ENCODE data around the gene EDDM13. TPM values are rescaled to one million over a fixed set of nuclear protein-coding genes. Genes with fewer than 3 reads are reported as not detected.
"Not testable (repeated sequence)": the region's sequence is repeated elsewhere in the genome, so short reads cannot be mapped to it uniquely, and the experiment has no call there.

Gene EDDM13
- total RNA-seq, 4 donors from 2014 or later = 6.0 to 25.8 (median 11.4) TPM

DNA sequence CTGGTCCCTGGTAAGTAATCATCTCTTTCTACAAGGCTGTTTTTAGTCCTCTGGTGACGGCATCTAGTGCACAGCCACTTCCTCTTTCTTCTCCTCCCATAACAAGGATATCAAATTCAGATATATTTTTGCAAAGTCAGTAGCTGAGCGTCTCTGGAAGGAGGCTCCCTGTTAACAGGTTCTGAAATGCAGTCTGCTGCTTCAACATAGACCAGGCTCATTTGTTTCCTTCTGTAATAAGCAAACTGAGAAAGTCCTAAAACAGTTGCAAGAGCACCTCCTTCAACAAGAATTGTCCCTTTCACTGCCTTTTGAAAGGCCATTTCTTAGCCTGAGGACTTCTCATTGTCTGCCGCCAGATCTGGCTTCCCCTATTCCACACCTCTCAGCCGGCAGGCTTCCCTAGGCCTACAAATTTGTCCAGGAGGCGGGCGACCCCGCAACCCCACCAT, 49.5 kb downstream of the EDDM13 start:
- no peak overlapping the region for H3K27ac ChIP-seq
- H3K36me3 ChIP-seq = no peaks in the 10 kb centered on the region
- H3K9me3 ChIP-seq = no peaks in the 10 kb centered on the region
- TF ChIP-seq POLR2A (IDR thresholded peaks at IDR 0.05) (no peak), EP300 (IDR thresholded peaks at IDR 0.05) (no peak), POLR2AphosphoS5 (IDR thresholded peaks at IDR 0.05) (no peak)
- TF ChIP-seq, protein P1, sequence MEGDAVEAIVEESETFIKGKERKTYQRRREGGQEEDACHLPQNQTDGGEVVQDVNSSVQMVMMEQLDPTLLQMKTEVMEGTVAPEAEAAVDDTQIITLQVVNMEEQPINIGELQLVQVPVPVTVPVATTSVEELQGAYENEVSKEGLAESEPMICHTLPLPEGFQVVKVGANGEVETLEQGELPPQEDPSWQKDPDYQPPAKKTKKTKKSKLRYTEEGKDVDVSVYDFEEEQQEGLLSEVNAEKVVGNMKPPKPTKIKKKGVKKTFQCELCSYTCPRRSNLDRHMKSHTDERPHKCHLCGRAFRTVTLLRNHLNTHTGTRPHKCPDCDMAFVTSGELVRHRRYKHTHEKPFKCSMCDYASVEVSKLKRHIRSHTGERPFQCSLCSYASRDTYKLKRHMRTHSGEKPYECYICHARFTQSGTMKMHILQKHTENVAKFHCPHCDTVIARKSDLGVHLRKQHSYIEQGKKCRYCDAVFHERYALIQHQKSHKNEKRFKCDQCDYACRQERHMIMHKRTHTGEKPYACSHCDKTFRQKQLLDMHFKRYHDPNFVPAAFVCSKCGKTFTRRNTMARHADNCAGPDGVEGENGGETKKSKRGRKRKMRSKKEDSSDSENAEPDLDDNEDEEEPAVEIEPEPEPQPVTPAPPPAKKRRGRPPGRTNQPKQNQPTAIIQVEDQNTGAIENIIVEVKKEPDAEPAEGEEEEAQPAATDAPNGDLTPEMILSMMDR (IDR thresholded peaks at IDR 0.05) = no peak
- no peaks in the 10 kb centered on the region for H3K27me3 ChIP-seq
- H3K4me1 ChIP-seq = no peaks in the 10 kb centered on the region
- DNase-seq (ENCODE audit: low spot score in 2 of 2) = no peak
- 73% methylated on average over 7 of the region's 7 CpGs for whole genome bisulfite sequencing
- no peak overlapping the region for H3K4me3 ChIP-seq

DNA sequence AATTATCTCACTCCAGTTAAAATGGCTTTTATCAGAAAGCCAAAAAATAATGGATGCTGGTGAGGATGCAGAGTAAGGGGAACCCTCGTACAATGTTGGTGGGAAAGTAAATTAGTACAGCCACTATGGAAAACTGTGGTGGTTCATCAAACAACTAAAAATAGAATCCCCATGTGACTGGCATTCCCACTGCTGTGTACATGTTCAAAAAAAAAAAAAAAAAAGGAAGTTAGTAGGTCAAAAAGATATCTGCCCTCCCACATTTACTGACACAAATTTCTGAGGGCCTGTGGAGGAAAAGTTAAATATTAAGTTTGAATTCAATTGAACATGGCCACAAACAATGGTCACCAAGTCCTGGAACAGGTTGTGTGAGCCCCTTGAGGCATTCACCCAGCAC, 51.9 kb downstream of the EDDM13 start:
- Histone ChIP-seq H3K9me3 (no peaks in the 10 kb centered on the region), H3K27ac (no peak overlapping the region), H3K36me3 (no peaks in the 10 kb centered on the region), H3K4me3 (no peak overlapping the region), H3K4me1 (no peaks in the 10 kb centered on the region), H3K27me3 (no peaks in the 10 kb centered on the region)
- TF ChIP-seq EP300 (IDR thresholded peaks at IDR 0.05) = no peak
- TF ChIP-seq, protein P1 (IDR thresholded peaks at IDR 0.05) = no peak
- WGBS = 79% methylated on average over 1 of the region's 1 CpG
- no peak for DNase-seq (ENCODE audit: low spot score in 2 of 2)

DNA sequence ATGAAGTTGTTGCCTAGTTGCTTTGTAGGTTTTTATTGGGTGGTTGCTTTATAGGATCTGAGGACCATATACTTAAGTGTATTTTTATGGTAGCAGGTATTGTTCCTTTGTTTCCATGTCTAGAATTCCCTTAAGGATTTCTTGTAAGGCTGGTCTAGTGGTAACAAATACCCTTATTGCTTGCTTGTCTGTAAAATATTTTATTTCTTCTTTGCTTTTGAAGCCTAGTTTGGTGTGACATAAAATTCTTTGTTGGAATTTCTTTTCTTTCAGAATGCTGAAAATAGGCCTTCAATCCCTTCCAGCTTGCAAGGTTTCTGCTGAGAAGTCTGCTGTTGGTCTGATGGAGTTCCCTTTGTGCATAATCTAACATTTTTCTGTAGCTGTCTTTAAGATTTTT, 60.1 kb downstream of the EDDM13 start:
- no peak for DNase-seq (ENCODE audit: low spot score in 2 of 2)
- Histone ChIP-seq H3K27ac (no peak overlapping the region), H3K4me1 (no peaks in the 10 kb centered on the region), H3K4me3 (no peak overlapping the region), H3K27me3 (no peaks in the 10 kb centered on the region), H3K36me3 (no peaks in the 10 kb centered on the region), H3K9me3 (no peaks in the 10 kb centered on the region)
- TF ChIP-seq EP300 (IDR thresholded peaks at IDR 0.05) = no peak
- TF ChIP-seq POLR2AphosphoS5 (IDR thresholded peaks at IDR 0.05) = no peak
- no peak for TF ChIP-seq POLR2A (IDR thresholded peaks at IDR 0.05)
- TF ChIP-seq, protein P1 (IDR thresholded peaks at IDR 0.05) = no peak

DNA sequence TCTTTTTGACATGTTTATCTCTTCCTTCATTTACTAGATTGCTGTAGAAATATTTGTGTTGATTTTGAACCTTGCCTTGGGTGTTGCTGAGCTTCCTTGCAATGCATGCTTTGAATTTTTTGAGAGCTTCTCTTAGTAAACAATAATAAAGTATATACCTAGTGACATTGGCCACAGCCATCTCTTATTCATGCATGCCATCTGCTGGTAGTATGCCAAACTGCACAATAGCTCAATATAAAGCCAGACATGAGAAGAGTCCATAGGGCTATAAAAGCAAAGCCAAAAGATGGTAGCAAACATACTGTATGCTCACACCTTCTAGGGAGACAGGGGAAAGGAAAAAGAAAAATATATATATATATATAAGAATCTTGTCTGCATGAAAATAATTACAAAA, 61.0 kb downstream of the EDDM13 start:
- Histone ChIP-seq H3K27me3 (no peaks in the 10 kb centered on the region), H3K4me3 (no peak overlapping the region), H3K36me3 (no peaks in the 10 kb centered on the region), H3K4me1 (no peaks in the 10 kb centered on the region), H3K27ac (no peak overlapping the region), H3K9me3 (no peaks in the 10 kb centered on the region)
- no peak for DNase-seq (ENCODE audit: low spot score in 2 of 2)
- TF ChIP-seq, protein P1 (IDR thresholded peaks at IDR 0.05) = peak; percentile 28 to 39
- no peak for TF ChIP-seq POLR2A (IDR thresholded peaks at IDR 0.05)

DNA sequence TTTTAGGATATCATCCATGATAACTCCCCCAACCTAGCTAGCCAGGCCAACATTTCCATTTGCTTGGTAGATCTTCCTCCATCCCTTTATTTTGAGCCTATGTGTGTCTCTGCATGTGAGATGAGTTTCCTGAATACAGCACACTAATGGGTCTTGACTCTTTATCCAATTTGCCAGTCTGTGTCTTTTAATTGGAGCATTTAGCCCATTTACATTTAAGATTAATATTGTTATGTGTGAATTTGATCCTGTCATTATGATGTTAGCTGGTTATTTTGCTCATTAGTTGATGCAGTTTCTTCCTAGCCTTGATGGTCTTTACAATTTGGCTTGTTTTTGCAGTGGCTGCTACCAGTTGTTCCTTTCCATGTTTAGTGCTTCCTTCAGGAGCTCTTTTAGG, 62.8 kb downstream of the EDDM13 start:
- not testable (repeated sequence) for H3K4me3 ChIP-seq; H3K4me1 ChIP-seq; H3K9me3 ChIP-seq; H3K27me3 ChIP-seq; DNase-seq (ENCODE audit: low spot score in 2 of 2); H3K27ac ChIP-seq; H3K36me3 ChIP-seq

DNA sequence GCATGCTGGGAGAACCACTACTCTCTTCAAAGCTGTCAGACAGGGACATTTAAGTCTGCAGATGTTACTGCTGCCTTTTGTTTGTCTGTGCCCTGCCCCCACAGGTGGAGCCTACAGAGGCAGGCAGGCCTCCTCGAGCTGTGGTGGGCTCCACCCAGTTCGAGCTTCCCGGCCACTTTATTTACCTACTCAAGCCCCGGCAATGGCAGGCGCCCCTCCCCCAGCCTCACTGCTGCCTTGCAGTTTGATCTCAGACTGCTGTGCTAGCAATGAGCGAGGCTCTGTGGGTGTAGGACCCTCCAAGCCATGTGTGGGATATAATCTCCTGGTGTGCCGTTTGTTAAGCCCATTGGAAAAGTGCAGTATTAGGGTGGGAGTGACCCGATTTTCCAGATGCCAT, 64.5 kb downstream of the EDDM13 start:
- H3K36me3 ChIP-seq; H3K4me3 ChIP-seq; H3K4me1 ChIP-seq; H3K27me3 ChIP-seq; DNase-seq (ENCODE audit: low spot score in 2 of 2); H3K9me3 ChIP-seq; H3K27ac ChIP-seq: not testable (repeated sequence)
- WGBS = 88% methylated on average over 8 of the region's 8 CpGs

DNA sequence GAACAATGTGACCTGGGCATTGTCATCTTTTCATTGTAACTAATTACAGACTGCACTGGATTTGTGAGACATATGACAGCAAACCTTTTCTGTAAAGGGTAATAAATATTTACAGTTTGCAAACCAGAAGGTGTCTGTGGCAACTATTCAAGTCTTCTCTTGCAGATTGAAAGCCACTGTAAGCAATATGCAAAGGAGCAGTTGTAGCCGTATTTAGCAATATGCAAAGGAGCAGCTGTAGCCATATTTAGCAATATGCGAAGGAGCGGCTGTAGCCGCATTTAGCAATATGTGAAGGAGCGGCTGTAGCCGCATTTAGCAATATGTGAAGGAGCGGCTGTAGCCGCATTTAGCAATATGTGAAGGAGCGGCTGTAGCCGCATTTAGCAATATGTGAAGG, 66.5 kb downstream of the EDDM13 start:
- not testable (repeated sequence) for H3K27ac ChIP-seq; DNase-seq (ENCODE audit: low spot score in 2 of 2); H3K9me3 ChIP-seq; H3K4me3 ChIP-seq; H3K36me3 ChIP-seq; H3K27me3 ChIP-seq; H3K4me1 ChIP-seq
- 97% methylated on average over 6 of the region's 10 CpGs for WGBS
